SH-SY5Y (cell line): ENCODE data around the gene KRT79.

Experiments
- GATA2 ChIP-seq: IDR thresholded peaks from 2 replicates; pipeline ENCODE4 v1.6.1; 2011; ENCODE audit warnings: mild to moderate bottlenecking, low read depth, low read length
- GATA3 ChIP-seq: IDR thresholded peaks from 2 replicates; pipeline ENCODE4 v1.6.1; 2011; ENCODE audit warnings: low read depth, mild to moderate bottlenecking, low read length, moderate library complexity

The KRT79 gene

GRCh38 chr12:52796839-52797528 is 37.1 kb downstream of the KRT79 start:
- no peak for TF ChIP-seq GATA2

- no peak for TF ChIP-seq GATA3
These were observed 37.7 kb downstream of the KRT79 start for GRCh38 chr12:52796429-52796794.

DNA sequence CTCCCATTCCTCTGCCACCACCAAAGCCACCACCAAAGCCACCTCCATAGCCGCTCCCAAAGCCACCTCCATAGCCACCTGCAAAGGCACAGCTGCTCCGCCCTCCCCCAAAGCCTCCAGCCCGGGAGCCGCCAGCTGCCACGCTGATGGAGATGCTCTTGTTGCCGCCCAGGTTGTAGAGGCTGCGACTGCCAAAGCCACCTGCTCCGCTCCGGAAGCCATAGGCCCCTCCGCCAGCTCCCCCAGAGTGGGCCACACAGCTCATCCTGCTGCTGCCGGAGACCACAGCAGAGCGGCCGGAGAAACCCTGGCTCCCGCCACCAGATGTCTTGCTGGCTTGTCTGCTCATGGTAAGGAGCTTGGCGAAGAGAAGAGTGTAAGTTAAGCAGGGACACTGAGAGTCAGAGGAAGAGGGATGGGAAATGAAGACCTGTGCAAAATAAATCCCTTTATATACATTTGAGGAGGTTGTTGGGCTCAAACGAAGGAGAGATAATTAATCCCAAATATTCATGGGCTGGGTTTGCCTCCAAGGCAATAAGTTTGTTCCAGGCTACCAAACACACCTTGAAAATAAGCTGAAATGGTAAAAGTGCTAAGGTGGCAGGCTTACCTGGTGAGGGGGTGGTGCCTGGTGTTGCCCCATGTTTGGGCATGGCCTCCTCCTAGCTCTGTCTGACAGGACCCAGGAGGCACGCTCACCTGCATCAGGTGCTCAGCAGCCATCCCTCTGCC is 38.2 kb downstream of the KRT79 start, which contains the start of gene KRT3:
TSS of gene KRT3 (minus strand) at position 424 of the 735 bp plus-strand sequence. CDS start at position 349, 75 bp downstream.
- TF ChIP-seq GATA2 (no peak), GATA3 (no peak)

DNA sequence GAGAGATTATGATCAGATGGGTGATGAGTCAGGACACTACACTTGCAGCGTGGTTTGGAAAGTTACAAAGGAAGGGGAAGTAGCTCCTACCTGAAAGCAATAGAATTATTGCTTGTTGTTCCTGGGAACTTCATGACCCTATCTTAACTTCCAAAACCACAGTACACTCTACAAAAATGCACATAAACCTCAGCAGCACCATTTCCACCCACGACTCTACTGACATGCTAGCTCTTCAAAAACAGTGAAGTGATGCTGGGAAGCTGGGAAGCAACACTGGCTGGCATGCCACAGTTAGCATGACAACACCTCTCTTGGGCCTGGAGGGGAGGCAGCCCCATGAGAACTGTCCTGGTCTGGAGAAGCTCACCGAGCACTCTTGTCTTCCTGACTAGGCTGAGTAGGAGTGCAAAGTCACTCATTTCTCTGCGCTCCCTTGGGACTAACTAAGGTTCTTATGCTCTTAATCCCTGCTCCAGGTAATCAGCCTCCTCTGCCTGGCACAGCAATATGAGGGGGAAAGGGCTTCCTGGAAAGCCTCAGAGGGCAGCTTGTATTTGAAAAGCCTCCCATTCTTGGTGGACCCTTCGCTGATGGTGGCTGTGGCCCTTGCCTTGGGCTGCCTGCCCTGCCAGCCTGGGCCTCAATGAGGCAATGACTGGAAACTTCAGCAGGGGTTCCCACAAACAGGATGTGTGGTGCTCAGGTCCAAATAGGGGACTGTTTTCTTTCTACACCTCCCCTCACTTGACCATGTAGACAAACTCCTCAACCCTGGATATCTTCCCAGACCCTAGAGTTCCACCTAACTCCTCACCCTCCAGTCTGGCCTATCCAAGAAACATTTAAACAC is 39.4 kb downstream of the KRT79 start:
- no peak for TF ChIP-seq GATA3
- TF ChIP-seq GATA2 = no peak

DNA sequence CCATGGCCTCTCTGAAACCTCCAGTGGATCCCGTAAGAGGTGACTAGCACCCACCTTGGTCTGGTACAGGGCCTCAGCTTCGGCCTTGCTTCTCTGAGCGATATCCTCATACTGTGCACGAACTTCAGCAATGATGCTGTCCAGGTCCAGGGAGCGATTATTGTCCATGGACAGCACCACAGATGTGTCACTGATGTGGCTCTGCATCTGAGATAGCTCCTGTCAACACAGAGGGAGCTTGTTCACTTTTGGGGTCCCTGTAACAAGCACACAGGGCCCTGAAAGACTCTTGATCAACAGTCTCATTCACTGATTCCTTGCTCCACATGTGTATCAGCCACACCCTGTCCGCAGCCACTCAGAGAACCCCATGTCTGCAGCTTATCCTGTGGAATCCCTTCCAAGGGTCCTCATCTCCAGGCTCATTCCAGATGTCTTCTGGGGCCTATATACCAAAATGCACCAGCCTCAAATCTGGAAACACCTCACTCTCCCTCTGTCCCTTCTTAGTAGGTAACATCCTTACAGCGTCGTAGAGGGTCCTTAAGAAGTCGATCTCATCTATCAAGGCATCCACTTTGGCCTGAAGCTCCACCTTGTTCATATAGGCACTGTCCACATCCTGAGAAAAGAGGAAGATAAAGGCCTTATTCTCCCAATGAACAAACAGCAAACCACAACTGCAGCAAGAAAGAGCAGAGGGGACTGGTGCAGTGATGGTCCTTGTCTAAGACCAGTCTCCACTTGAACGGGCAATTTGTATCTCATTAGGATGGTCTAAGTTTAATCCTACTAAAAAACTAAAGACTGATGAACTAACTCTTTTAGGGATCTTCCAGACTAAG is 41.7 kb downstream of the KRT79 start:
- TF ChIP-seq GATA3 (no peak), GATA2 (no peak)

GRCh38 chr12:52791271-52792184 is 42.6 kb downstream of the KRT79 start:
- TF ChIP-seq GATA2 (no peak), GATA3 (no peak)

DNA sequence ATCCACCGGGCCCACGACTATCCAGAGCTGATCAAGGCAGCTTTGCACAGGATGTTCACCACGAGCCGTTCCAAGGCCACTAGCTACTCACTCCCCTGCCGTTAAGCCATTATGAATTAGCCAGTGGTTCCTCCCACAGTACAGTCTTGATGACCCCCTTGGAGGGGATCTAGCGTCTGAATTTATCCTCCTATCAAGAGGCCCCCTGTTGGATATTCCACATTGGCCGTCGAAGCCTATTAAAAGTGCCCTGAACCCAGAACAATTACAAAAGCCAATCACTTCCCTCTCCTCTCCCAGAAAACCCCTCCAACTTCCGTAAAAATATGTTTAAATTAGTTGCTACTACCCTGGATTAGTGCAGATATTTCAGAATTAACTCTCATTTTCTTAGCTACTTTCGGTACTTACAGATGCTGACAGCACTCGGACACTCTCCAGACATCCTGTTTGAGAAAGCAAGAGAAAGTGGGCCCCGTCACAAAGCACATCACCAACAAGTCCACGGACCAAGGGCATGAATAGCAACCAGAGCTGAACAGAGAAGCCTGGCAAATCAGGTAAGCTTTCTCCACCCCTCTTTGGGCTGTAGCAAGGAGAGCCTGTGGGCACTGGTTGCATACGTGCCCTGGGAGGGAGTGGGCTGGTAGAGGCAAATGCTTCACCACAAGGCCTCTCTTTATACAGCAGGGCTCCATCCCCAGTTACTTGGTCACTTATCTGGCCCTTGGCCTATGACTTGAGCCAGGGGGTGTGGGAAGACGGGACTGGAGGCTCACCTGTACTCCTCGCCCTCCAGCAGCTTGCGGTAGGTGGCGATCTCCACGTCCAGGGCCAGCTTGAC is 43.5 kb downstream of the KRT79 start:
- TF ChIP-seq GATA2 (no peak), GATA3 (no peak)

DNA sequence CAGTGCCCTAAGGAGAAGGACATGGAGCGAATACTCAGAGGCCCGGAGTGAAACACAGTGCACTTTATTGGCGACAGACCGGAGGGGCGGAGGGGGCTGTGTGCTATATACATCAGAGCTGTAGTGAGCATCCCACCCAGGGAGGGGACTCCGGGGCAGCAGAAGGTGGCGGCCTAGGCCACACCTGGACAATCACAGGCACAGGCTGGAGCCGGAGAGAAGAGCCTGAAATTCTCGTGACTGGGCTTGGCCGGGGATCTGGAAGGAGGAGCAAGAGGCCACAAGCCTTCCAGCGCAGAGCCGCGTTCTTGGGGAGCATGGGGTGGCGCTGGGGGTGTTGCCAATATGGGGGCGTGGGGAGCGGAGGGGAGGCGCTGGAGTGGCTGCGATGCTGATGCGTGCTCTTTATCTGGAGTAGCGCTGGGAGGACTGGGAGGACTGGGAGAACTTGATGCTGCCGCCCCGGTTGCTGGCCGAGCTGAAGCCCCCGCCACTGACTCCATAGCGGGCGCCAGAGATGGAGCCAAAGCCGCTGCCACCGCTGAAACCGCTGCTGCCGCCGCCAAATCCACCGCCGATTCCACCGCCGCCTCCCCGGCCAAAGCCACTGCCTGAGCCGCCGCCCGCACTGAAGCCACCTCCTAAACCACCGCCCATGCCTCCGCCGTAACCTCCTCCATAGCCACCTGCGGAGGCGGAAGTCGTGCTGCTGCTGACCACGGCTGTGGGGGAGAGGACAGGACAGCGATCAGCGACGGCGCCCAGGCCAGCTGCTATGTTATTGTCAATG is 44.3 kb downstream of the KRT79 start:
- TF ChIP-seq GATA2 = no peak
- no peak for TF ChIP-seq GATA3

- TF ChIP-seq GATA3 (no peak), GATA2 (no peak)
These were observed 45.1 kb downstream of the KRT79 start for GRCh38 chr12:52788876-52789636.

- TF ChIP-seq GATA3 = no peak
- no peak for TF ChIP-seq GATA2
These were observed 45.8 kb downstream of the KRT79 start for GRCh38 chr12:52788192-52788875.
